MM.1S (cell line): Measurements from ENCODE around the gene BPI.

Experiments used
- DNase-seq: peaks from one replicate; pipeline ENCODE4 v3.0.0-alpha.2; 2015
- H2AFZ ChIP-seq: fragments of 300-600 bp; sonication (generic); 2 replicates; pipeline ENCODE4 v1.6.0; 2016; ENCODE audit warnings: antibody characterized with exemption, low read length
- H3F3A ChIP-seq: fragments of 300-600 bp; sonication (generic); 2 replicates; pipeline ENCODE4 v1.6.1; 2016; ENCODE audit warnings: mild to moderate bottlenecking, antibody characterized with exemption, low read length, moderate library complexity, mixed read lengths; ENCODE audit not compliant: insufficient read depth
- H3K27ac ChIP-seq: fragments of 300-600 bp; sonication (generic); 2 replicates; pipeline ENCODE4 v1.5.1; 2016; ENCODE audit warnings: mild to moderate bottlenecking, low read length
- H3K27me3 ChIP-seq: fragments of 300-600 bp; sonication (generic); replicated peaks from 2 replicates; pipeline ENCODE4 v1.6.0; 2016; ENCODE audit warnings: low read length; ENCODE audit not compliant: insufficient read depth
- H3K36me3 ChIP-seq: fragments of 300-600 bp; sonication (generic); replicated peaks from 2 replicates; pipeline ENCODE4 v1.6.1; 2016; ENCODE audit warnings: mild to moderate bottlenecking, low read length, mixed read lengths; ENCODE audit not compliant: insufficient read depth
- H3K4me1 ChIP-seq: fragments of 300-600 bp; sonication (generic); 2 replicates; pipeline ENCODE4 v1.6.1; 2016; ENCODE audit warnings: low read length, mixed read lengths
- H3K4me2 ChIP-seq: fragments of 300-600 bp; sonication (generic); 2 replicates; pipeline ENCODE4 v1.6.0; 2016; ENCODE audit warnings: low read depth, low read length
- H3K4me3 ChIP-seq: fragments of 300-600 bp; sonication (generic); 2 replicates; pipeline ENCODE4 v1.5.1; 2016; ENCODE audit warnings: low read length, mixed read lengths
- H3K79me2 ChIP-seq: fragments of 300-600 bp; sonication (generic); 2 replicates; pipeline ENCODE4 v1.6.1; 2016; ENCODE audit warnings: mixed run types, low read length, mixed read lengths
- H3K9ac ChIP-seq: fragments of 300-600 bp; sonication (generic); 2 replicates; pipeline ENCODE4 v1.6.1; 2016; ENCODE audit warnings: low read length, mixed read lengths
- H3K9me2 ChIP-seq: fragments of 300-600 bp; sonication (generic); replicated peaks from 2 replicates; pipeline ENCODE4 v1.6.1; 2016; ENCODE audit warnings: mild to moderate bottlenecking, low read length, mixed read lengths; ENCODE audit not compliant: insufficient read depth
- H3K9me3 ChIP-seq: fragments of 300-600 bp; sonication (generic); replicated peaks from 2 replicates; pipeline ENCODE4 v1.6.1; 2016; ENCODE audit warnings: mild to moderate bottlenecking, low read length, mixed read lengths; ENCODE audit not compliant: insufficient read depth
- H4K20me1 ChIP-seq: fragments of 300-600 bp; sonication (generic); 2 replicates; pipeline ENCODE4 v1.6.1; 2016; ENCODE audit warnings: mild to moderate bottlenecking, low read length, moderate library complexity, mixed read lengths; ENCODE audit not compliant: insufficient read depth
- CTCF ChIP-seq: fragments of 300-600 bp; sonication (generic); IDR thresholded peaks from 2 replicates; pipeline ENCODE4 v1.5.1; 2016; ENCODE audit warnings: antibody characterized with exemption, low read length, mixed read lengths
- EZH2 ChIP-seq: fragments of 300-600 bp; sonication (generic); optimal IDR thresholded peaks from 2 replicates; pipeline ENCODE3; 2017; ENCODE audit warnings: low read depth, mild to moderate bottlenecking, antibody characterized with exemption, low read length, mixed read lengths
- EZH2phosphoT487 ChIP-seq: fragments of 300-600 bp; sonication (generic); IDR thresholded peaks from 2 replicates; pipeline ENCODE4 v1.6.1; 2018; ENCODE audit warnings: antibody characterized with exemption, low read length

BPI gene

GRCh38 chr20:38307371-38308046 lies 3.6 kb downstream of the BPI start:
- Histone ChIP-seq H3K4me1 (no peaks in the 10 kb centered on the region), H4K20me1 (no peaks in the 10 kb centered on the region), H2AFZ (no peak overlapping the region), H3K4me2 (no peak overlapping the region), H3K36me3 (no peaks in the 10 kb centered on the region), H3K27ac (no peak overlapping the region), H3K4me3 (no peak overlapping the region), H3K79me2 (no peaks in the 10 kb centered on the region), H3K9ac (no peak overlapping the region), H3K9me3 (no peaks in the 10 kb centered on the region), H3F3A (no peaks in the 10 kb centered on the region), H3K9me2 (no peaks in the 10 kb centered on the region), H3K27me3 (no peaks in the 10 kb centered on the region)
- TF ChIP-seq EZH2 (no peak), EZH2phosphoT487 (no peak), CTCF (no peak)
- DNase-seq, result no peak

GRCh38 chr20:38308047-38308438 lies 4.1 kb downstream of the BPI start:
- no peaks in the 10 kb centered on the region for H3K9me2 ChIP-seq
- no peak overlapping the region for H2AFZ ChIP-seq
- H3K4me2 ChIP-seq, result no peak overlapping the region
- TF ChIP-seq EZH2, result no peak
- no peak for TF ChIP-seq EZH2phosphoT487
- no peak for TF ChIP-seq CTCF
- no peak overlapping the region for H3K9ac ChIP-seq
- no peaks in the 10 kb centered on the region for H3K9me3 ChIP-seq
- no peaks in the 10 kb centered on the region for H3F3A ChIP-seq
- H3K36me3 ChIP-seq, result no peaks in the 10 kb centered on the region
- no peak for DNase-seq
- H3K27me3 ChIP-seq, result no peaks in the 10 kb centered on the region
- H4K20me1 ChIP-seq, result no peaks in the 10 kb centered on the region
- no peaks in the 10 kb centered on the region for H3K4me1 ChIP-seq
- H3K27ac ChIP-seq, result no peak overlapping the region
- H3K79me2 ChIP-seq, result no peaks in the 10 kb centered on the region
- no peak overlapping the region for H3K4me3 ChIP-seq

- no peaks in the 10 kb centered on the region for H3K27me3 ChIP-seq
- H3K9ac ChIP-seq, result no peak overlapping the region
- no peak overlapping the region for H2AFZ ChIP-seq
- H4K20me1 ChIP-seq, result no peaks in the 10 kb centered on the region
- H3F3A ChIP-seq, result no peaks in the 10 kb centered on the region
- no peak overlapping the region for H3K4me3 ChIP-seq
- H3K27ac ChIP-seq, result no peak overlapping the region
- TF ChIP-seq CTCF (no peak), EZH2phosphoT487 (no peak), EZH2 (no peak)
- H3K79me2 ChIP-seq, result no peaks in the 10 kb centered on the region
- no peaks in the 10 kb centered on the region for H3K9me2 ChIP-seq
- no peaks in the 10 kb centered on the region for H3K4me1 ChIP-seq
- H3K9me3 ChIP-seq, result no peaks in the 10 kb centered on the region
- no peaks in the 10 kb centered on the region for H3K36me3 ChIP-seq
- no peak overlapping the region for H3K4me2 ChIP-seq
- DNase-seq, result no peak
Measured at GRCh38 chr20:38308447-38308846, 4.5 kb downstream of the BPI start.
